ENCODE measurements around the gene ORAI2. TPM values are rescaled to one million over a fixed set of nuclear protein-coding genes. Genes with fewer than 3 reads are reported as not detected.

ORAI2 gene
- polyA plus RNA-seq, 2 of the 4 experiments (the other 2 are of a cell fraction): 12.8 to 22.1 TPM

DNA sequence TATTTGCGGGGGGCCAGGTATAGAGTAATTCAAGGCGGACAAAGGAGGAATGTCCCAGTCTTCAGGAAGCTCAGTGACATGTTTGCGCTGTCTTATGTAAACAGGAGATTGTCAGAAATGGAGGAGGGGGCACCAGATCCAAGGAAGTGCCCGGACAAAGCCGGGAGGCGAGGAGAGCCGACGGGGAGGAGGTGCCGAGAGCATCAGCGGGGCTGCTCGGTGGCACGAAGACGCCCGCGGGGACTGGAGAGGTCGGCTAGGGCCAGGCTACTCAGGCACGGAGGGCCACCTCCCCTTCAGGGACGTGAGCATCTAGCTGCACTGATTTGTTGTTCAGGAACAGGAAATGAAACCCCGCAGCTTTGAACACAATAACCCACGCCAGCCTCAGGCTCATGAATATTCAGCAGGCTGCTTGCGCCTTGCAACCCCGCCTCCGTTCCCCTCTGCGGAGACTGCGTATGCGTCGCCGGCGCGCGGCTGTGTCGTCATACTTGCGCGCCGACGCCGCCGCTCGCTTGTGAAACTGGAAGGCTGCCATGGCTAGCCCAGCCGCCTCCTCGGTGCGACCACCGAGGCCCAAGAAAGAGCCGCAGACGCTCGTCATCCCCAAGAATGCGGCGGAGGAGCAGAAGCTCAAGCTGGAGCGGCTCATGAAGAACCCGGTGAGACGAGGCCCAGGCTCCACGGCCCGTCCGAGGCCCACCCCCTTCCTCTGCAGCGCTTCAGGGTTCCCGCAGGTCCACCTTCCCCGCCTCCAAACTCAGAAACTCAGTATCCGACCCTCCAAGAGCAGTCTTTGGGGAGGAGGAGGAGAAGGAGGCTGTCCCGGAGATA lies 37.3 kb upstream of the ORAI2 start, which contains the start of gene PRKRIP1 (continued):
- no peak for TF ChIP-seq CHD2 (IDR thresholded peaks at IDR 0.05; ENCODE audit: low read length, partially characterized antibody)
- TF ChIP-seq MYC (IDR thresholded peaks at IDR 0.05; ENCODE audit: borderline replicate concordance, low read length): no peak
- TF ChIP-seq POLR2A (IDR thresholded peaks at IDR 0.05; ENCODE audit: low read length): peak; percentile 8; the same call in 1 of the 2 replicates
- TF ChIP-seq, protein P1, sequence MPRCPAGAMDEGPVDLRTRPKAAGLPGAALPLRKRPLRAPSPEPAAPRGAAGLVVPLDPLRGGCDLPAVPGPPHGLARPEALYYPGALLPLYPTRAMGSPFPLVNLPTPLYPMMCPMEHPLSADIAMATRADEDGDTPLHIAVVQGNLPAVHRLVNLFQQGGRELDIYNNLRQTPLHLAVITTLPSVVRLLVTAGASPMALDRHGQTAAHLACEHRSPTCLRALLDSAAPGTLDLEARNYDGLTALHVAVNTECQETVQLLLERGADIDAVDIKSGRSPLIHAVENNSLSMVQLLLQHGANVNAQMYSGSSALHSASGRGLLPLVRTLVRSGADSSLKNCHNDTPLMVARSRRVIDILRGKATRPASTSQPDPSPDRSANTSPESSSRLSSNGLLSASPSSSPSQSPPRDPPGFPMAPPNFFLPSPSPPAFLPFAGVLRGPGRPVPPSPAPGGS (IDR thresholded peaks at IDR 0.05): no peak
- peak in 1 of 2 experiments; percentile 58; a peak in 1 of 4 replicates for TF ChIP-seq CEBPB (IDR thresholded peaks at IDR 0.05)
- no peak for TF ChIP-seq JUNB (IDR thresholded peaks at IDR 0.05)
- TF ChIP-seq RARB (CRISPR knock-in tag; IDR thresholded peaks at IDR 0.05): no peak
- no peak for TF ChIP-seq FOXS1 (CRISPR knock-in tag; IDR thresholded peaks at IDR 0.05)
- no peak for TF ChIP-seq GATA3 (IDR thresholded peaks at IDR 0.05; ENCODE audit: borderline replicate concordance)
- no peak for TF ChIP-seq CBX2 (IDR thresholded peaks at IDR 0.05; ENCODE audit: borderline replicate concordance, low read depth)
- 0 out of 5 replicates have a peak, but pooled peaks of 1 of the 2 experiments have one; percentile 37 for TF ChIP-seq JUN (IDR thresholded peaks at IDR 0.05)
- no peak for TF ChIP-seq HOXB5 (CRISPR knock-in tag; IDR thresholded peaks at IDR 0.05)
- no peak for TF ChIP-seq SREBF2 (IDR thresholded peaks at IDR 0.05)
- no peak for TF ChIP-seq HEYL (CRISPR knock-in tag; IDR thresholded peaks at IDR 0.05)
- 0 out of 2 replicates have a peak, but pooled peaks have one; percentile 43 for TF ChIP-seq FOSB (CRISPR knock-in tag; IDR thresholded peaks at IDR 0.05)
- TF ChIP-seq NFE2L2 (conservative IDR thresholded peaks at IDR 0.05; ENCODE audit: low read length): no peak
- TF ChIP-seq ZNF302 (CRISPR knock-in tag; IDR thresholded peaks at IDR 0.05): no peak
- TF ChIP-seq EP300 (IDR thresholded peaks at IDR 0.05): no peak
- TF ChIP-seq ZC3H11A (IDR thresholded peaks at IDR 0.05): no peak
- TF ChIP-seq RFX5 (IDR thresholded peaks at IDR 0.05): no peak
- no peak for TF ChIP-seq ESRRA (IDR thresholded peaks at IDR 0.05; ENCODE audit: borderline replicate concordance, low read length)
- TF ChIP-seq, protein P2, sequence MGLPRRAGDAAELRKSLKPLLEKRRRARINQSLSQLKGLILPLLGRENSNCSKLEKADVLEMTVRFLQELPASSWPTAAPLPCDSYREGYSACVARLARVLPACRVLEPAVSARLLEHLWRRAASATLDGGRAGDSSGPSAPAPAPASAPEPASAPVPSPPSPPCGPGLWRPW (IDR thresholded peaks at IDR 0.05): no peak

DNA sequence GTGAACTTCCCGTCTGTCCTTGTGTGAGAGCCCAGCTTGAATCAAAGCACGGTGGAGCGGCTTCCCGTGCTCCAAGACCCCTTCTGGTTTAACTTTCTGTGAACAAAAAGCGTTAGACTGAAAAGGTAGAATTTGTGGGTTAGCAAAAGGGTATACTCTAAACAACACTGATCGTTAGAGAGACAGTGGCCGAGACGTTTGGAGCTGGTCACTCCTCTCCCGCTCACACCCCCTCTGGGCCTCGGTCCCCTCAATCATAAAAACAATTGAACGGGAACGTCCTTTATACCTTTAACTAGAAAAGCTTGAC lies 36.7 kb upstream of the ORAI2 start:
- POLR2A ChIA-PET: interaction anchor here (0.7 to 1.4 kb wide), 2 partner anchors 33 to 37 kb away, joined by 3 to 22 read pairs; partner anchors contain the start of gene ORAI2
- Histone ChIP-seq H3K4me1 (peaks cover 11% of the 10 kb centered on the region), H3K27ac (peak overlapping the region; percentile 81 to 89), H3K4me2 (peak overlapping the region; percentile 82), H3K4me3 (peak overlapping the region; percentile 88), H3K9me3 (no peaks in the 10 kb centered on the region)
- ATAC-seq: peak; percentile 19 to 20; a peak in 4 of 6 replicates
- CTCF ChIA-PET: interaction anchor here (1.1 to 6.7 kb wide), 6 partner anchors 9 to 1253 kb away, joined by 3 to 41 read pairs (median 4); no protein-coding TSS in a partner anchor
- TF ChIP-seq, protein P2 (IDR thresholded peaks at IDR 0.05): no peak
- TF ChIP-seq ZC3H11A (IDR thresholded peaks at IDR 0.05): no peak
- 1% methylated on average over 12 of the region's 12 CpGs for WGBS (ENCODE audit: missing lambda C conversion rate)
- no peak for DNase-seq (ENCODE audit: low read depth in 1 of 2, low spot score in 1 of 2)
- FAIRE-seq: no peak

DNA sequence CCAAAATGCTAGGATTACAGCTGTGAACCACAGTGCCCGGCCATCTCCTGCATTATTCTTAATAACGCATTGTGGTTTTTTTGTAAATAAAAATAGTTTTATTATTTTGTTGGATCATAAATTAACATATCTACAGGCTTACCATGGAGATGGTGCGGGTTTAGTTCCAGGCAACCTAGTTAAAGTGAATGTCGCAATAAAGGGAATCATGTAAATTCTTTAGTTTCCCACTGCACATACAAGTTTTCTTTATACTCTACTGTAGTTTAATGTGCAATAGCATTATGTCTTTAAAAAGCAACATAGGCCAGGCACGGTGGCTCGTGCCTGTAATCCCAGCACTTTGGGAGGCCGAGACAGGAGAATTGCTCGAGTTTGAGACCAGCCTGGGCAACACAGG lies 34.8 kb upstream of the ORAI2 start:
- Histone ChIP-seq H3K4me2 (no peak overlapping the region), H3K4me1 (peaks cover 11% of the 10 kb centered on the region), H3K9me3 (no peaks in the 10 kb centered on the region), H3K27ac (no peak overlapping the region), H3K4me3 (no peak overlapping the region)
- CTCF ChIA-PET: interaction anchor here (0.7 to 0.8 kb wide), 2 partner anchors 14 to 40 kb away, joined by 3 read pairs; no protein-coding TSS in a partner anchor
- DNase-seq (ENCODE audit: low read depth in 1 of 2, low spot score in 1 of 2): no peak
- 92% methylated on average over 8 of the region's 8 CpGs for WGBS (ENCODE audit: missing lambda C conversion rate)
- POLR2A ChIA-PET: no interaction called here
- TF ChIP-seq CHD4 (IDR thresholded peaks at IDR 0.05; ENCODE audit: borderline replicate concordance) (no peak), CEBPB (IDR thresholded peaks at IDR 0.05) (peak in 1 of 2 experiments; percentile 39; a peak in 1 of 4 replicates)
- ATAC-seq: no peak
- FAIRE-seq: no peak
